B cell (primary cell): ENCODE results near the gene SDK1. TPM values are rescaled to one million over a fixed set of nuclear protein-coding genes. Genes with fewer than 3 reads are reported as not detected.

Experiments used
- ATAC-seq: fragments of 200-7000 bp; cut with Tn5 transposase; one replicate; pipeline ENCODE4 v1.10.0; 2021; ENCODE audit warnings: low read depth, mild to moderate bottlenecking, moderate number of reproducible peaks, moderate library complexity
- CTCF ChIA-PET: fragments of 350-600 bp; sonication (Branson Sonifier 250); formaldehyde crosslinking; loops from one replicate; lab custom pipeline; 2021; ENCODE audit warnings: antibody characterized with exemption, inconsistent platforms; lab: Charles Lee
- POLR2A ChIA-PET: fragments of 350-600 bp; sonication (Branson Sonifier 250); formaldehyde crosslinking; loops from one replicate; lab custom pipeline; 2021; ENCODE audit warnings: antibody characterized with exemption; lab: Charles Lee
- DNase-seq: peaks from one replicate; pipeline ENCODE4 v3.0.0; 2013
- H2AFZ ChIP-seq: 2 replicates; pipeline ENCODE4 v1.6.1; 2012; ENCODE audit warnings: mild to moderate bottlenecking, low read depth, low read length; ENCODE audit not compliant: insufficient read depth, poor library complexity, severe bottlenecking
- H3K27ac ChIP-seq, 2 donors: 1 replicate in 1 of 2; 2 replicates in 1 of 2; pipeline ENCODE4 v1.5.1; 2012 to 2013; ENCODE audit warnings: low read length in 2 of 2, mild to moderate bottlenecking in 2 of 2, moderate library complexity in 1 of 2
- H3K27me3 ChIP-seq, 4 experiments: fragments of 200-600 bp in 1 of 4; sonication (generic) in 1 of 4; replicated peaks in 1 of 4; 1 replicate in 2 of 4; 2 replicates in 2 of 4; pipeline versions ENCODE4 v1.6.1 to v1.7.0; 2013 to 2016; ENCODE audit warnings: low read length in 3 of 4, mild to moderate bottlenecking in 2 of 4, mixed read lengths in 1 of 4, moderate library complexity in 1 of 4; ENCODE audit not compliant: insufficient read depth in 4 of 4, control insufficient read depth in 3 of 4; ENCODE audit errors: control extremely low read depth in 1 of 4
- H3K36me3 ChIP-seq, 2 experiments: replicated peaks in 1 of 2; 1 replicate in 1 of 2; 2 replicates in 1 of 2; pipeline versions ENCODE4 v1.6.1 to v1.7.1; 2013; ENCODE audit warnings: low read length in 1 of 2; ENCODE audit not compliant: insufficient read depth in 2 of 2, control insufficient read depth in 1 of 2; ENCODE audit errors: control extremely low read depth in 1 of 2, extremely low read depth in 1 of 2
- H3K4me1 ChIP-seq, 2 donors: fragments of 200-600 bp in 1 of 2; sonication (generic) in 1 of 2; 1 replicate in 1 of 2; 2 replicates in 1 of 2; pipeline versions ENCODE4 v1.5.1 to v1.6.1; 2013 to 2017; ENCODE audit warnings: low read length in 2 of 2; ENCODE audit not compliant: control insufficient read depth in 2 of 2, insufficient read depth in 2 of 2
- H3K4me2 ChIP-seq: replicated peaks from 2 replicates; pipeline ENCODE3; 2012; ENCODE audit warnings: mild to moderate bottlenecking, low read depth, low read length; ENCODE audit not compliant: poor library complexity, severe bottlenecking
- H3K4me3 ChIP-seq, 5 experiments: fragments of 200-600 bp in 1 of 5; sonication (generic) in 1 of 5; 1 replicate in 3 of 5; 2 replicates in 2 of 5; pipeline versions ENCODE4 v1.5.1 to v1.7.0; 2011 to 2016; ENCODE audit warnings: low read length in 4 of 5, mild to moderate bottlenecking in 4 of 5, low read depth in 2 of 5, control low read depth in 1 of 5, moderate library complexity in 1 of 5; ENCODE audit not compliant: insufficient read depth in 1 of 5; ENCODE audit errors: control extremely low read depth in 1 of 5, extremely low read depth in 1 of 5
- H3K79me2 ChIP-seq: fragments of 200-600 bp; sonication (generic); one replicate; pipeline ENCODE4 v1.6.0; 2016; ENCODE audit warnings: low read length; ENCODE audit not compliant: control insufficient read depth, insufficient read depth
- H3K9ac ChIP-seq: fragments of 200-600 bp; sonication (generic); 2 replicates; pipeline ENCODE4 v1.6.1; 2017; ENCODE audit warnings: mild to moderate bottlenecking, low read length, moderate library complexity
- H3K9me3 ChIP-seq, 3 donors: one replicate each; pipeline versions ENCODE4 v1.6.1 to v1.7.1; 2013; ENCODE audit warnings: low read length in 2 of 3; ENCODE audit not compliant: control insufficient read depth in 2 of 3, insufficient read depth in 1 of 3; ENCODE audit errors: control extremely low read depth in 1 of 3
- H4K20me1 ChIP-seq: 2 replicates; pipeline ENCODE4 v1.6.0; 2012; ENCODE audit warnings: mild to moderate bottlenecking, low read length; ENCODE audit not compliant: insufficient read depth, control insufficient read depth, poor library complexity, severe bottlenecking
- H3K27ac Mint-ChIP-seq: one replicate; pipeline ENCODE4 v1.8.0; 2021; ENCODE audit warnings: mixed read lengths
- H3K27me3 Mint-ChIP-seq: one replicate; pipeline ENCODE4 v1.8.0; 2021; ENCODE audit warnings: mixed read lengths
- H3K4me1 Mint-ChIP-seq: one replicate; pipeline ENCODE4 v1.8.0; 2021; ENCODE audit warnings: mixed read lengths
- H3K4me3 Mint-ChIP-seq: one replicate; pipeline ENCODE4 v1.8.0; 2021; ENCODE audit warnings: mixed read lengths
- H3K9me3 Mint-ChIP-seq: one replicate; pipeline ENCODE4 v1.8.0; 2022; ENCODE audit warnings: mixed read lengths; ENCODE audit not compliant: insufficient read depth
- EZH2 ChIP-seq: IDR thresholded peaks from 2 replicates; pipeline ENCODE4 v1.6.1; 2012; ENCODE audit warnings: borderline replicate concordance, low read depth, mild to moderate bottlenecking, moderate library complexity, low read length; ENCODE audit not compliant: insufficient read depth, poor library complexity, severe bottlenecking
- WGBS: methylation state at CpG from one replicate; pipeline ENCODE4 v1.1.5; 2013; ENCODE audit warnings: missing lambda C conversion rate; ENCODE audit not compliant: insufficient coverage; 5-methylcytosine and 5-hydroxymethylcytosine counted together
- intact Hi-C: fragments of 100-400 bp; cut with micrococcal nuclease; formaldehyde crosslinking; loops from one replicate; pipeline ENCODE4 v1.10.0; 2022
- polyA plus RNA-seq: library from polyadenylated mRNA; depleted of rRNA; stranded (reverse); fragments of >200 nt; gene quantifications from 2 replicates; pipeline ENCODE4 v1.2.3, GENCODE V29; 2012
- total RNA-seq, 2 donors: library from RNA; stranded (reverse); fragments of 120-200 nt in 1 of 2; gene quantifications; 1 replicate in 1 of 2; 2 replicates in 1 of 2; pipeline versions ENCODE4 v1.2.3 to v1.2.4, GENCODE V29; 2013 to 2022
- TF ChIP-seq, protein P1 (sequence below): fragments of 200-600 bp; IDR thresholded peaks from one replicate; pipeline ENCODE4 v1.8.0; 2022; ENCODE audit warnings: antibody characterized with exemption, mild to moderate bottlenecking

SDK1 gene
- total and polyA plus RNA-seq, 2 donors (not counting 1 experiment from before 2014, with no cell fraction given): 0.73 to 2.0 TPM

GRCh38 chr7:4043988-4044387 lies 742.9 kb downstream of the SDK1 start:
- Mint-ChIP-seq H3K27ac (no peak overlapping the region), H3K9me3 (no peaks in the 10 kb centered on the region), H3K4me3 (no peak overlapping the region), H3K4me1 (peaks cover 5% of the 10 kb centered on the region), H3K27me3 (peaks cover 6% of the 10 kb centered on the region)
- Histone ChIP-seq H3K36me3 (no peaks in the 10 kb centered on the region), H3K27me3 (no peaks in the 10 kb centered on the region), H4K20me1 (no peaks in the 10 kb centered on the region), H3K9ac (no peak overlapping the region), H3K9me3 (peaks cover 0 to 6% (median 0%) of the 10 kb centered on the region in 3 donors), H3K4me1 (peaks cover 0 to 12% of the 10 kb centered on the region in 2 donors), H3K27ac (no peak overlapping the region), H3K79me2 (no peaks in the 10 kb centered on the region), H3K4me2 (no peak overlapping the region), H3K4me3 (no peak overlapping the region), H2AFZ (no peak overlapping the region)
- CTCF ChIA-PET: no interaction called here
- TF ChIP-seq, protein P1, sequence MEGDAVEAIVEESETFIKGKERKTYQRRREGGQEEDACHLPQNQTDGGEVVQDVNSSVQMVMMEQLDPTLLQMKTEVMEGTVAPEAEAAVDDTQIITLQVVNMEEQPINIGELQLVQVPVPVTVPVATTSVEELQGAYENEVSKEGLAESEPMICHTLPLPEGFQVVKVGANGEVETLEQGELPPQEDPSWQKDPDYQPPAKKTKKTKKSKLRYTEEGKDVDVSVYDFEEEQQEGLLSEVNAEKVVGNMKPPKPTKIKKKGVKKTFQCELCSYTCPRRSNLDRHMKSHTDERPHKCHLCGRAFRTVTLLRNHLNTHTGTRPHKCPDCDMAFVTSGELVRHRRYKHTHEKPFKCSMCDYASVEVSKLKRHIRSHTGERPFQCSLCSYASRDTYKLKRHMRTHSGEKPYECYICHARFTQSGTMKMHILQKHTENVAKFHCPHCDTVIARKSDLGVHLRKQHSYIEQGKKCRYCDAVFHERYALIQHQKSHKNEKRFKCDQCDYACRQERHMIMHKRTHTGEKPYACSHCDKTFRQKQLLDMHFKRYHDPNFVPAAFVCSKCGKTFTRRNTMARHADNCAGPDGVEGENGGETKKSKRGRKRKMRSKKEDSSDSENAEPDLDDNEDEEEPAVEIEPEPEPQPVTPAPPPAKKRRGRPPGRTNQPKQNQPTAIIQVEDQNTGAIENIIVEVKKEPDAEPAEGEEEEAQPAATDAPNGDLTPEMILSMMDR: no peak
- no peak for TF ChIP-seq EZH2
- WGBS: 96% methylated on average over 9 of the region's 9 CpGs
- POLR2A ChIA-PET: no interaction called here
- intact Hi-C loops: no loop called here
- no peak for DNase-seq
- ATAC-seq: no peak

DNA sequence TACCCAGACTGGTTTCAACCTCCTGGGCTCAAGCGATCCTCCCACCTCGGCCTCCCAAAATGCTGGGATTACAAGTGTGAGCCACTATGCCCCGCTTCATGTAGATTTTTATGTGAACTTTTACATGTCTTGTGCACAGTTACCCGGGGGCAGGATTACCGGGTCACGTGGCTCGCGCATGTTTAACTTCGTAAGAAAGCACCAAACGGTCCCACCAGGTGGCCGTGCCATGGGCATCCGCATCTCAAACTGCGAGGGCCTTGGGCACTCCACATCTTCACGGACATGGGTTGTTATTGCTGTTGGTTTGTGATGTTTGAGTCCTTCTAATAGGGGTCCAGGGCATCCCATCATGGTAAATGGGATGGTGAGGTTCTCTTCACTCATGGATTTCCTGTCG lies 744.4 kb downstream of the SDK1 start:
- Mint-ChIP-seq H3K27me3 (peaks cover 6% of the 10 kb centered on the region), H3K4me1 (peaks cover 5% of the 10 kb centered on the region), H3K9me3 (no peaks in the 10 kb centered on the region), H3K27ac (no peak overlapping the region), H3K4me3 (no peak overlapping the region)
- Histone ChIP-seq H3K4me2 (no peak overlapping the region), H3K9me3 (peaks cover 0 to 6% (median 0%) of the 10 kb centered on the region in 3 donors), H3K4me3 (no peak overlapping the region), H3K9ac (no peak overlapping the region), H3K79me2 (no peaks in the 10 kb centered on the region), H3K36me3 (no peaks in the 10 kb centered on the region), H3K27me3 (no peaks in the 10 kb centered on the region), H3K4me1 (peaks cover 0 to 12% of the 10 kb centered on the region in 2 donors), H3K27ac (no peak overlapping the region), H2AFZ (no peak overlapping the region), H4K20me1 (no peaks in the 10 kb centered on the region)
- DNase-seq (no peak), ATAC-seq (no peak)
- ChIA-PET POLR2A (no interaction called here), CTCF (no interaction called here)
- intact Hi-C loops: no loop called here
- WGBS: 97% methylated on average over 12 of the region's 15 CpGs
- no peak for TF ChIP-seq EZH2
- TF ChIP-seq, protein P1: no peak
